Measurements from ENCODE around the gene ITGB3. TPM values are rescaled to one million over a fixed set of nuclear protein-coding genes. Genes with fewer than 3 reads are reported as not detected.

Gene ITGB3
- total RNA-seq, 1 experiment from 2014 or later = not detected

DNA sequence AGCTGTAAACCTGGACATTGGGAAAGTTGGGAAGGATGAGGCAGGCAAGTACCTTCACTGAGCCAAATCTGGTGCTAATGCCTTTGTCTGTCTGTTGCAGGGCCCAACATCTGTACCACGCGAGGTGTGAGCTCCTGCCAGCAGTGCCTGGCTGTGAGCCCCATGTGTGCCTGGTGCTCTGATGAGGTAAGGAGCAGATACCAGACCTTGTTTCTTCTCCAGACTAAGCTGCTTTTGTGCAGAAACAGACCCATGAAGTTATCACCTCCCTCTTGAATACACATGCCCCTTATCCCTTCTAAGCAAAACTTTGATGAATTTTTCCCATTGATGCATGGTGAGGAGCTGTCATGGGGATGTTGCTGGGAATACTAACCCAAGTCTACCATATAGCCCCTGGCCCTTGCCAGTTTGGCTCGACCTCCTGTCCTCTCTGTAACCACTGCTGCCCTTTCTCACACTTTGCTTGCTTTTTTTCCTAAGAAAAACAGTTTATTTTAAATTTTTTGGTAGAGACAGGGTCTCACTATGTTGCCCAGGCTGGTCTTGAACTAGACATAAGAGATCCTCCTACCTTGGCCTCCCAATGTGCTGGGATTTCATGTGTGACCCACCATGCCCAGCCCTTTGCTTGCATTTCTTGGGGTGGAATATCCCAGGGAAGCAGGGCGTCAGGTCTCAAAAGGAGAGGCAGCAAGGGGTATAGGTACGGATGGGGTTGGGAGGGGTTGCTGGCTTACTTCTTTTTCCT lies 20.9 kb downstream of the ITGB3 start:
- DNase-seq (ENCODE audit: low spot score) = no peak

DNA sequence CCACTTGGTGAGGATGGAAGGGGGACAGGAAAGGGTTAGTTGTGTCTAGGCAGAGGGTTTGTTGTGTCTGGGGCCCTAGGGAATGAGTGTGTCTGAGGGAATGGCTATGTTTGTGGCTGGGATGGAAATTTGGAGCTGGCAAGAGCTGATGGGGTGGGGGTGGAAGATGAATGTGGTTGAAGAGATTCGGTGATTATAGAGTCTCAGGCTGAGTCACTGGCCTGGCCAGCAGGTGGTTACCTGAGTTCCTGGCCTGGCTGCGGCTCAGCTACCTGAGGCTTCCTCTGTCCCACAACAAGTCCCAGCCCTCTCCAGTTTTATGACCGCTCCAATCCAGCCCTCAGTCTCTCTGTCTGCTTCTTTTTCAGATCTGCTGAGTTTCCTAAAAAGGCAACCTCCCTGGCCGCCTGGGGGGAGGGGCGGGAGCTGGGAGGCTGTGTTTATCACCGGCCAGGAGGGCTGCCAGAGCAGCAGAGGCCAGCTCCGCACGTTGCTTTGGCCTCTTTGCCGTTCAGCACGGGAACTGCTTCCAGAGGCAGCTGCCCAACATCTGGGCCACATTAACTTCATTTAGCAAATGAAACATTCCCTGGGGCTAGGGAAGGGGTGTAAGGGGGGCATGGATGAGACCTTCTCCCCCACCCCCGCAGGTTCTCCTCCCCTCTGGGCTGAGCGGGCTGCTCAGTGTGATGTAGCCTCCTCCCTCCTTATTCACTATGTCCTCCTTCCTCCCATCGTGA lies 21.8 kb downstream of the ITGB3 start:
- DNase-seq (ENCODE audit: low spot score) = no peak

DNA sequence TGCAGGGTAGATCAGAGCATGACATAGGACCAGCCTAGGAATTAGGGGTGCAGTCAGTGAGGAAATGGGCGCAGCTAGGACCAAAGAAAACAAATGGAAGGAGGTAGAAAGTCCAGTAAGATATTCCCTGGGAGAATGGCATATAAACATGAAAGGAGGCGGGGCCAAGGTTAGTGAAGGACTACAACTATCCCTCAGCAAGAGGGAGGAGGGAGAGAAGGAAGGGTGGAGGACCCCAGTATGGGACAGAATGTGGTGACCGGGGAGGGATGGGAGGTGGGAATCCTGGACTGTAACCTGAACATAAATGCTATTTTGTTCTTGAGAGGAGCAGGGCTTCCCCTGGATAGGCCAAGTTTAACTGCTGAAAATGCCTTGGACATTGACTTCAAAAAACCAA lies 22.8 kb downstream of the ITGB3 start:
- DNase-seq (ENCODE audit: low spot score) = no peak

DNA sequence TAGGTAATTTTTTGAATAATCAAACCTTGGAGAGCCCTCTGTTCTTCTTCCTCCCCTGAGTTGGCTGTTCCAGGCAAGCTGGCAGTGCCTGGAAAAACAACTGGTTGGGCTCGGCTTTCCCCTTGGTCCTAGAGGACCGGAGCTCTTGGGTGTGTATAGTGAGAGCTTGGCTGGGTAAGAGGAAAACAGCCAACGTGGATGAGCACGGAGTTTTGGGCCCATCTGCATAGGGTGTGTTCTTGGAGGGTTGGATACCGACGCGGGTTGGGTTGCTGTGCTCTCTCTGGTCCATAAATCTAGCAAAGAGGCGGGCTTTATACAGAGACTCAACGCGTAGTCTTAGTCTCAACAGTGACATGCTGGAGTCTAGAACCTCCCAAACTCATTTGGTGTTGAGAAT lies 23.2 kb downstream of the ITGB3 start:
- DNase-seq (ENCODE audit: low spot score) = peak; percentile 4

DNA sequence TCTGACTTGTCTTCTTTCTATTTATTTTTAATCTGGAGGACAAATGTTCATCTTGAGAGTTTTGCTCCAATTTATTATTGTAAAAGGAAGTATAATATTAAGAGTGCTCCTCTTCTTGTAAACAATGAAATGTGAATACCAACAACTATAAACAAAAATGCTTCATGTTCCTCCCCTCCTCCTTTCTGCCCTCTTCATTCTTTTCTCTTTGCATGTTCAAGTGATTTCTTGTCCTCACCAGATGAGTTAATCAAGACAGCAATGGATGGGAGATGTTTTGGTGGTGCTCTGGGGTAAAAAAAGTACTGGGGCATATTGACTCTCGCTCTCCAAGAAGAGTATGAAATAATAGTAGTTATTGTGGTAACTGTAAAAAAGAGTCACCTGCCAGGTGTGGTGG lies 24.3 kb downstream of the ITGB3 start:
- no peak for DNase-seq (ENCODE audit: low spot score)

DNA sequence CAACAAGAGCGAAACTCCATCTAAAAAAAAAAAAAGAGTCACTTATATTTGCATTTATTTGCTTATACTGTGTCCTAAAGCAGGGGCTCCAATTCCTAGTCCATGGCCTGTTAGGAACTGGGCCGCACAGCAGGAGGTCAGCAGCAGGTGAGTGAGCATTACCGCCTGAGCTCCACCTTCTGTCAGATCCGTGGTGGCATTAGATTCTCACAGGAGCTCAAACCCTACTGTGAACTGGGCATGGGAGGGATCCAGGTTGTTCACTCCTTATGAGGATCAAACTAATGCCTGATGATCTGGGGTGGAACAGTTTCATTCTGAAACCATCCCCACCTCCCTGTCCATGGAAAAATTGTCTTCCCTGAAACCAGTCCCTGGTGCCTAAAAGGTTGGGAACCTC lies 24.9 kb downstream of the ITGB3 start:
- no peak for DNase-seq (ENCODE audit: low spot score)

DNA sequence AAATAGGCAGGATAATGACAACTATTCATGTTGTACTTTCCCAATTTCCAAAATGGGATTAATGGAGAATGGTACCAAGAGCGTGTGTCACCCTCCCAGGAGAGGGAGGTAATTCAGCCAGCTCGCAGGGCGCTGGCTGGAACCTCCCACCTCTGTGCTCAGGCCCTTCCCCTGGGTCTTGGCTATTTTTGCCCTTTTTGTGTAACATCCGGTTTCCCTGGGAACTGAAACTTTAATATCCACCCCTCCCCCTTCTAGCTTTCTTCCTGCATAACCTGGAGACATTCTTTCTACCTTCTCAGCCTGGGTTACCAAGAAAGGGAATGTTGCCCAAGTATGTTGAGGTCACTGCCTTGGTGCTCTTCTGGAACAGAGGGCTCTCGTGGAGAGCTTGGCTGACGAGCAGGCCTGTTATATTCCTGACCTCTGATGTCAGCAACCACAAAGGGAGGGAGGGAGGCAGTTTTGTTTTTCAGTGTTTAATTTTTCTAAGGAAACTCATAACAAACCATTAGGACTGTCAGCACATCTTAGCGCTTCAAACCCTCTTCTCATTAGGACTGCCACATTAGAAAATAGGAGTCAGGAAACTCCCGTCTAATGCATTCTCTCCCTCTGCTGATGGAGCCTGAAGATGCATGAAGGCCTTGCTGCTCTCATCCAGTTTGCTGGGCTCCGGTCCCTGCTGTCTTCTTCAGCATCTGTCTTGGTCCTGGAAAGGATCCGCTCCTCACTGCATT lies 25.6 kb downstream of the ITGB3 start:
- no peak for DNase-seq (ENCODE audit: low spot score)

DNA sequence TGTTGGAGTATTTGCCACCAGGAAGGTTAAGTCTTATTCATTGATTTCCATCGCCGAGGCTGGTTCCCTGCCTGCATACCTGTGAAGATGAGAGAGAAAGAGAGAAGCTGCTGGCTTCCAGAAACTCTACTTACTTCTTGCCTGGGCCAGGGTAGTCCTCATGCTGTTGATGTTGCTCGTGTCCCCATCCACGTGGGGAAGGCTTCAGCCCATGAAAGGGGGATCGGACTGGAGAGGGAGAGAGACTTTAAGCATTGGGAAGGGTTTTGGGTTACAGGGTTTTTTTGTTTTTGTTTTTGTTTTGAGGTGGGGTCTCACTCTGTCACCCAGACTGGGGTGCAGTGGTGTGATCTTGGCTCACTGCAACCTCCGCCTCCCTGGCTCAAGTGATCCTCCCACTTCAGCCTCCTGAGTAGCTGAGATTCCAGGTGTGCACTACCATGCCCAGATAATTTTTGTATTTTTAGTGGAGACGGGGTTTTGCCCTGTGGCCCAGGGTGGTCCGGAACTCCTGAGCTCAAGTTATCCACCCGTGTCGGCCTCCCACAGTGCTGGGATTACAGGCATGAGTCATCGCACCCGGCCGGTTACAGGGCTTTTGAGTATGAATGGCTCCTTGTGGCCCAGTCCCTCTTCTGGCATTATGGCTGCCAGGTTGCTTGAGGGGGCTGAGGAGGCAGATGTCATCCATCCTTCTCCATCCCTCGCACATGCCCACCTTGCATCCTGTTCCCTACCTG lies 26.6 kb downstream of the ITGB3 start:
- no peak for DNase-seq (ENCODE audit: low spot score)

DNA sequence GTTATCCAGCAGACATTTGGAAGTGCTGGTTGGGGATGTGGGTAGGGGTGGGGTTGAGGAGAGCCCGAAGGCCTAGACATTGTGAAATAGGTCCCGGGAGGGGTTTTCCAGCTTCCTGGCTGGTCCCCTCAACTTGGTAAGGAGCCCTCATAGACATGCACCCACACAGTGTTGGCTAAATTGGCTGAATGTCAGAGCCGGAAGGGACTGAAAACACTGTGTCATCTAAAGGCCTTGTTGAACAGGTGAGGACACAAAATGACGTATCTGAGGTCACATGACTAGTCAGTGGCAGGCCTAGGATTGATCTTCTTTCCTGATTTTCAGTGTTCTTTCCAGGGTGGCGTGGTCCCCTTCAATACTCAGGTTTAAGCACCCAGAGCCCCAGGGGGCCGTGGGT lies 27.6 kb downstream of the ITGB3 start:
- no peak for DNase-seq (ENCODE audit: low spot score)

DNA sequence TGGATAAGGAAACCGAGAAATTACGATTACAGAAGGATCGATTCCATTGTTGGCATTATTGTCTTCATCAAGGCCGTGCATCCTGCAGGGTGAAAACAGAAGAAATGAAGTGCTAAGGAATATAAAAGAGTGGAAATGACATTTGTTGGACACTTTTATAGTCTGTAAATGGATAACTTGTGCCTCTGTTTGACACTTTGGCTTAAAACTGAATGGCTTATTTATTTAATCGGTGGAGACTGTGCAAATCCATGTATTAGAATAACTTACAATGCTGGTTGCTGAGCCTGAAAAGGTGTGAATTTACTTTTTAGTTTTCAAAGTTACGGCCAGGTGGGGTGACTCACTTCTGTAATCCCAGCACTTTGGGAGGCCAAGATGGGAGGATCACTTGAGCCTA lies 31.4 kb downstream of the ITGB3 start:
- no peak for DNase-seq (ENCODE audit: low spot score)

DNA sequence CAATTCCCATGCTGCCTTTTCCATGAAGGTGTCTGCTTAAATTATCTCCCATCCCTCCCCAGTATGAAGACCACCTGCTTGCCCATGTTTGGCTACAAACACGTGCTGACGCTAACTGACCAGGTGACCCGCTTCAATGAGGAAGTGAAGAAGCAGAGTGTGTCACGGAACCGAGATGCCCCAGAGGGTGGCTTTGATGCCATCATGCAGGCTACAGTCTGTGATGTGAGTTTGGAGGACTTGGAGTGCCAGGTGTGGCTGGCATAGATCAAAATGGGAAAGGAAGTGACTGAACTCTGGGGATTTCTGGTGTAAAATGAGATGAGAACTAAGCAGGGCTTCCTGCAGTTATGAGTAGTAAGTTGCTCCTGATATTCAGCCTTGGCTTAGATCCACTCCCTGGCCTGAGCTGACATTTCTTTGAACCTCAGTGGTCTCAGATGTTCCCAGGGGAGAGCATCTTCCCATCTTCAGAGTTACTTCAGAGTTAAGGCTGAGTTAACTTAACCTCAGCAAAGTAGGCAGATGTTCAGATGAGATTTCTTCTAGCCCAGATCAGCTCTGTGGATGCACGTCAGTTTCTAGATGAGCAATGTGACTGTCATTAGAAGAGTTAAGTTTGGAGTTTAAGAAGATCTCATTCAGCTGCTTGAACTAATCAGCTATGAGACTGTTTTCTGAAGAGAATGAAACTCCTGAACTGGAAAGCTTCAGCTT lies 32.7 kb downstream of the ITGB3 start:
- DNase-seq (ENCODE audit: low spot score) = no peak

DNA sequence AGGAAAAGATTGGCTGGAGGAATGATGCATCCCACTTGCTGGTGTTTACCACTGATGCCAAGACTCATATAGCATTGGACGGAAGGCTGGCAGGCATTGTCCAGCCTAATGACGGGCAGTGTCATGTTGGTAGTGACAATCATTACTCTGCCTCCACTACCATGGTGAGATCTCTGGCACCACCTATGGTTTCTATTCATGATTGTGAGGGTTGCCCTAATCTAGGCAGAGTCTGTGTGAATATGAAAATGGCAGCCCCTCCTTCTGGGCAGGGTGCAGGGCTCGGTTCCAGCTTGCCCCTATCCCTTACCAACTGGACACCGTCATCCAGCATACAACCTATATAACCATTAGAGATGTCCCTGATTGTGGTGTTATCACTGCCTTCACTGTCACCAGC lies 33.4 kb downstream of the ITGB3 start:
- DNase-seq (ENCODE audit: low spot score) = no peak

DNA sequence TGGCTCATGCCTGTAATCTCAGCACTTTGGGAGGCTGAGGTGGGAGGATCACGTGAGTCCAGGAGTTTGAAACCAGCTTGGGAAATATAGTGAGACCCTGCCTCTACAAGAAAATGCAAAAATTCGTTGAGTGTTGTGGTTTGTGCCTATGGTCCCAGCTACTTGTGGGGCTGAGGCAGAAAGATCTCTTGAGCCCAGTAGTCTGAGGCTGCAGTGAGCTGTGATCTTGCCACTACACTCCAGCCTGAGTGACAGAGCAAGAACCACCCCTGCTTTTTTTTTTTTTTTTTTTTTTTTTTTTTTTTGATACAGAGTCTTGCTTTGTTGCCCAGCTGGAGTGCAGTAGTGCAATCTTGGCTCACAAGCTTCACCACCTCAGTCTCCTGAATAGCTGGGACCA lies 34.0 kb downstream of the ITGB3 start:
- DNase-seq (ENCODE audit: low spot score) = no peak

DNA sequence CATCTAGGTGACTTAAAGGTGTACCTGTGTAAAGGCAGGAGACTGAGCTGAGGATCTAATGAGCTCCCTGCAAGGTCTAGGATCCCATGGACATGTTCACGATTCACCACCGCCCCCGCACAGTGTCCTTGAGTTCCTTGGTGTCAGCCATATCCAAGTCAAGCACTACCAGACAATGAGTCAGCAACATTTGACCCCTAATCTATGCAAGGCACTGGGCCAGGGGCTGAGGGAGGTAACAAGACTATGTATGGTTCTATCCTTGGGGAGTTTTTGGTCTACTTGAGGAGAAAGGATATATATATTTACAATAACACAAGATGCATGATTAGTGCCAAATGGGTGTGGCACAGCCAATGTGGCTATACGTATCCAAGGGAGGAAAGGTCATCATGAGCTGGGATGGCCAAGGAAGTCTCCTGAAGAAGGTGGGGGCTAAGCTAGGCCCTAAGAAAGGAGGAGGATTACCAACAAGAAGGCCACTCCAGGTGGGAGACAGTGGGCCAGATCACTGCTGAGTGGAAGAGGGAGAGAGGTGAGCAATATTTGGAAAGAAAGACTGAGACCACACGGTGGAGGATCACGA lies 35.0 kb downstream of the ITGB3 start:
- DNase-seq (ENCODE audit: low spot score) = no peak

DNA sequence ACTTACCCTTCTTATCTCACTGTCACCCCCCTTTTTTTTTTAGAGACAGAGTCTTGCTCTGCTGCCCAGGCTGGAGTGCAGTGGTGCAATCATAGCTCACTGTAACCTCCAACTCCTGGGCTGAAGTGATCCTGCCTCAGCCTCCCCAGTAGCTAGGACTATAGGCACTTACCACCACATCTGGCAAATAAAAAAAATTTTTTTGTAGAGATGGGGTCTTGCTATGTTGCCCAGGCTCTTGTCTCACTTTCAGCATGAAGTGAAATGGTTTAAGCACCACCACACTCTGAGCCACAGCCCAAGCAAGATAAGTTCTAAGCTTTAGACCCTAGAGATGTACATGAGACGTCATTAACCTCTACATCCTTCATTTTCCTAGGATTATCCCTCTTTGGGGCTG lies 35.7 kb downstream of the ITGB3 start:
- DNase-seq (ENCODE audit: low spot score) = no peak

DNA sequence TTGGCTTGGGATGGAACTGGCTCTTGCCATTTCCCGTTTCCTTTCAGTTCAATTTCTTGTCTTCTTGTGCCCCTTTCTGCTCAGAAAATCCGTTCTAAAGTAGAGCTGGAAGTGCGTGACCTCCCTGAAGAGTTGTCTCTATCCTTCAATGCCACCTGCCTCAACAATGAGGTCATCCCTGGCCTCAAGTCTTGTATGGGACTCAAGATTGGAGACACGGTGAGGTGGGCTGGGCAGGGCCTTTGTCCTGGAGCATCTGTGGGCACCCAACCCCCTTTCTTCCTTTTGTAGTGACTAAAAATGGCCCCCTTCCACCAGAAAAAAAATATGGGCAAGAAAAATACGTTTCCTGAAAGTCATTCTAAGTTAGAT lies 37.2 kb downstream of the ITGB3 start:
- DNase-seq (ENCODE audit: low spot score) = no peak

DNA sequence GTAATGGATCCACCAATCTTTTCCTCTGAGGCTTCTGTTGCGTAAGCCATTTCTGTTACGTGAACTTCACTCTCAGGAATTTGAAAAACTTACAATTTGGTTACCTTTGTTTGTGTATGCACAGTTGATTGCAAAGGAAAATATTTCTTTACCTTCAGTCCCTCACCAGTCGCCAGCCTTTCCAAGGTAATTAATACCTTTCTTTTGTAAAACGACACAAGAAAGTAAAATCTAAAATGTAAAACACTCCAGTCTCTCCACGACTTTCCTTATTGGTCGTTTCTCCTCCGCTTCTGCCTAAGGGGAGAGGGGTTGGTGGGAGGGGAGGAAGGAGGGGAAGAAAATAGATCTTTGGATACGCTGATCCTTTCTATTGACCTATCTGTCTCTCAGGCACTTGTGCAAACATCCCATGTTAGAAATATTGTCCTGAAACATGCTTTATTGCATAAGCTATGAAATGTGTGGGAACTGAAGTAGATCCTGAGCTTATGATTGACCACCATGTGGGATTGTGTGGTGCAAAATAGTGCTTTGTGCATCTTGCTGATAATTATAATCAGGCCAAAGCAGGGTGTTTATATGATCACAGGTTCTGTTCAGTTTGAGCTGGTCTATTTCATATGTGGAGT lies 37.7 kb downstream of the ITGB3 start:
- DNase-seq (ENCODE audit: low spot score) = no peak

DNA sequence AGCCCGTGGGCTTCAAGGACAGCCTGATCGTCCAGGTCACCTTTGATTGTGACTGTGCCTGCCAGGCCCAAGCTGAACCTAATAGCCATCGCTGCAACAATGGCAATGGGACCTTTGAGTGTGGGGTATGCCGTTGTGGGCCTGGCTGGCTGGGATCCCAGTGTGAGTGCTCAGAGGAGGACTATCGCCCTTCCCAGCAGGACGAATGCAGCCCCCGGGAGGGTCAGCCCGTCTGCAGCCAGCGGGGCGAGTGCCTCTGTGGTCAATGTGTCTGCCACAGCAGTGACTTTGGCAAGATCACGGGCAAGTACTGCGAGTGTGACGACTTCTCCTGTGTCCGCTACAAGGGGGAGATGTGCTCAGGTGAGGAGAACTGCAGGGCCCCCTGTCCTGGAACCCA lies 38.6 kb downstream of the ITGB3 start:
- no peak for DNase-seq (ENCODE audit: low spot score)

DNA sequence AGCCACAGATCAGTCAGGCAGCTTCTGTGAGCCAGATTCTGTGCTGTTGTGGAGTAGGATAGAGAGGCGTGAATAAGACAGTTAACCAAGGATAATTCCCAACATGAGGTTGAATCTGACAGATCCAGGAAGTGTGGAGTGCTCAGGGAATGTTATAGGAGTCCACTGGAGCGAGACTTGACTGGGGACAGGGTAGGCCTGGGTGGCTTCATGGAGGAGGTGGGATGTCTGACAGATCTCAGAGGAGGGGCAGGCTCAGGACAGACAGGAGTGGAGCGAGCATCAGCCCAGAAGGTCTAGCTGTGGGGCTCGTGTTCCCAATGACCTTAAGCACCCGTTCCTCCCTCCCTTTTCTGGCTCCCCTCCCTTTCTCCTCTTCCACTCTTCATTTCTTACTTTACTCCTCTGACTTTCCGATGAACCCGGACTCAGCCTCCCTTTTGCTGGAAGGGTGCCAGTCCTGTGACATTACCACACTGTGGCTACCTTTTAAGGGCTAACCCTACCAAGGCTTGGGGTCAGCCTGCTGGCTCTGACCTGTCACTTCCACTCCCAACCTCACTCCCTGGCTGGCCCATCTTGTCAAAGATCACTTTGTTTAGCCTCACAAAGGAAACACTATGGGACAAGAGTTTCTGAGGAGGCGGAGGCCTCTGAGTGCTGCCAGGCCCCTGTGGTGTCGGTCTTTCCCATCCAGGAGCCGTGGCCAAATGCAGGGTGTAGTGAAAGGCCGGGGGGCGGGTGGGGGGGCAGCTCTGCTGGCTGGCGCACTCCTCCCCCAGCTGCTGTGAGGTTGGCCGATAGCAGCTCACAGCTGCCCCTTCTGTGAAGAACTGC lies 41.6 kb downstream of the ITGB3 start:
- DNase-seq (ENCODE audit: low spot score) = no peak

DNA sequence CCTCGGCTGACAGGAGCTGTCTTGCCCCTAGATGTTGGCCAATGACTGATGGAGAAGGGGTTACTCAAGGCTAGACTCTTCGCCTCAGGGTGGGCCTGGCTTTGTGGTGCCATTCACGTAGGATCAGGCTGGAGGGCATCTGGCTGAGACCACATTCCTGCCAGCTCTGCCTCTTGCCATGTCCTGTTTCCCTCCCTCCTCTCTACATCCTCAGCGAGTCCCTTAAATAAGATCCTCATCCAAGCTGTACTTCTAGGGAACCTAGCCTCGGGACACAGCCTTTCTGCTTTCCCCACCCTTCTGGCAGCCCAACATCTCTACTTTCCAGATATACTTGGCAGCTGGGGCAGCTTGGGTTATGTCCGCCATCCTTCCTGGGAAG lies 42.2 kb downstream of the ITGB3 start:
- DNase-seq (ENCODE audit: low spot score) = no peak

All from HT-29 (cell line).